GM18868 (cell line): ENCODE results near the gene CENPW.

ENCODE experiments used
- ATAC-seq: cut with Tn5 transposase; IDR thresholded peaks from one replicate; pipeline ENCODE4 v1.9.1; 2021; ENCODE audit warnings: mild to moderate bottlenecking, moderate library complexity; ENCODE audit not compliant: unreplicated experiment

The CENPW gene

DNA sequence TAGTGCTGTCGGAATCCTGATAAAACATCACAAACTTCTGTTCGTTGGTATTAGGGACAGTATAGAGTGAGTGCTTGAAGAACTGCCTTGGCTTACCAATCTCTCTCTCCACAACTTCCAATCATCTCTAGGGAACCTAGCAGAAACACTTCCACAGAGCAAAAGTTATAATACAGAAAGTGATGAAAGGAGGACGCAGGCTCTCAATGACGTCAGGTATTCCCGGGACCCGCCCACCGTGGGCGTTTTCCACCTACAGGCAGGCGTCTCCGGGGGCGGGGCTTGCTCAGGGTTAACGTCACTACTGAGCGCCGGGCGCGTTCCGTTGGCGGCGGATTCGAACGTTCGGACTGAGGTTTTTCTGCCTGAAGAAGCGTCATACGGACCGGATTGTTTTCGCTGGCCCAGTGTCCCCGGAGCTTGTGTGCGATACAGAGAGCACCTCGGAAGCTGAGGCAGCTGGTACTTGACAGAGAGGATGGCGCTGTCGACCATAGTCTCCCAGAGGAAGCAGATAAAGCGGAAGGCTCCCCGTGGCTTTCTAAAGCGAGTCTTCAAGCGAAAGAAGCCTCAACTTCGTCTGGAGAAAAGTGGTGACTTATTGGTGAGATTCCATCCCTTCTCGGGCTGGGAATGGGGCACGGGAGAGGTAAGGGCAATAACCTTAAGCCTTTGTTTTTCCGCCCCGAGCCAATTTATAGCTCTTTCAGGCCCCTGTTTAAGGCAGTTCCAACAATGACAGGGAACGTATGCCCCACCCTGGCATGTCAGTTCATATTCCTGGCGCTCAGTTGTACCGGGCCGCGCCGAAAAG lies at the start of gene CENPW:
TSS of gene CENPW (plus strand) at position 320 of the 814 bp plus-strand sequence. CDS start at position 479, 159 bp downstream.
- peak; percentile 91 for ATAC-seq

DNA sequence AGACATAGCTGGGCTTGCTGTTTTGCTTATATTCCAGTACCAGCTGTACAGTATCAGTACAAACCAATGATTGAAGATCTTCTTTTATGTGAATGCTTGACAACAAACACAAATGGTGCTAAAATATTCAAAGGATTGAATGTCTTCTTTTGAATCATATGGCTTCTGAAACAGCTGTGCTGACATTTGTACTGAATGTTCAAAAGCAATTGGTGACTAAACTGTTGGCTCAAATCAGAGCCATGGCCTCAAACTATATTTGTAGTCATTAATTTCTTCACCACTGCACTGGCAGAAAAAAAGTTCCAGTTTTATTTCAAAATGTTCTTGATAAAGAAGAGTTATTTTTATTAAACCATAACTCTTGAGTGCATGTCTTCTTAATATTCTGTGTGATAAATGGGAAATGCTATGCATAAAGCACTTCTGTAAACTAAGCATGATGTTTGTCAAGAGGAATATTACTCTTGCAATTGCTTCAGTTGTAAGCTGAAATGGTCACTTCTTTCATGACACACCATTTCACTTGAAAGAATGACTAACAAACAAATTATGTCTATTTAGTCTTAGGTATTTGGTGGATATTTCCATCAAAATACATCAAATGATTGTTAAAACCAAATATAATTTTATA lies 45.9 kb upstream of the CENPW start:
- ATAC-seq = no peak

DNA sequence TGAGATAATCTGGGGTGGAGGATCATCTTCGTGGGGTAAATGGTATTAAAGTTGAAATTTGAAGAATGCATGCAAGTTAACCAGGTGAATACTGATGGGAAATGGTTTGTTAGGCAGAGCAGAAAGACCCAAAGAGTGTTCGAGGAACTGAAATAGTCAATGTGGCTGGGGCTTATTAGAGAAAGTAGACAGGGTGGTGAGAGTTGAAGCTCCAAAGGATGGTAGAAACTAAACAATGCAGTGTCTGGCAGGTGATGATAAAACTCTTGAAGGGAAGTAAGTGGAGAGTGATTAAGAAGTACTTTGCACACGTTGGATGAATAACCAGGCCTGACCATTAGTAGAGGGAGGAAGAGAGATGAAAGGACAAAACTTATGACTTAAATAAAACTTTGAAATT lies 39.8 kb upstream of the CENPW start:
- ATAC-seq = peak; percentile 48

DNA sequence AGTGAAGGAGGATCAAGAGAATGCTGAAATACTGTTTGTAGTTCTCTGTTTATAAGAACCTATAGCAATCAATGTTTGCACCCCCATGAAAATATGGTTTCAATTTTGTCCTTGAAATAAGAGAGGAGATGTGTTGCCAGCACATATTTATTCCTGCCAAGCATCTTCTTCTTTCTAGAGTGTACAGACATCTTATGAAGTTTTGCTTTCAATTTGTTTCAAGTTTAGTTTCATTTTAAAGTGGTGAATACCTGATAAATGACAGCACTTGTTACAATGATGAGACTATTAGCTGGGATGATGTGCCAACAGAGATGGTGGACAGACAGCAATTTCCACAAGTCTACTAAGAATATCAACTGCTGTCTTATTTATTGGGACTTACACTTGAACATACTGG lies 39.2 kb upstream of the CENPW start:
- peak; percentile 84 for ATAC-seq

DNA sequence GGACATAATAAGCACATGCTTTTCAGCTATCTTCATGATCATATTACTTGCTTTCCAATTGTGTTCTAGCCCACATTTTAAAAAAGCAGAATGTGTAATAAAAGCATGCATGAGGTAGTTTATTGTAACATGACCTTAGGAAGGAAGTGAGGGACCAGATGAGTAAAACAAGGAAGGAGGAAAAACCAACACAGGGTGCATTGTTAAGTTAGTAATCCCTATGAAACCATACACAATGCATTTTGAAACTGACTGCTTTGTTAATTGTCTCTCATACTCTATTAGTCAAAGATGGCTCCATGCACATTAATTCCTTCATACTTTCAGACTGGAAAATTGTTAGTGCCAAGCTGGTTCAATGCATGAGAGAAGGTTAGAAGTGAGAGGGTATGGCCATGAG lies 37.7 kb upstream of the CENPW start:
- no peak for ATAC-seq

DNA sequence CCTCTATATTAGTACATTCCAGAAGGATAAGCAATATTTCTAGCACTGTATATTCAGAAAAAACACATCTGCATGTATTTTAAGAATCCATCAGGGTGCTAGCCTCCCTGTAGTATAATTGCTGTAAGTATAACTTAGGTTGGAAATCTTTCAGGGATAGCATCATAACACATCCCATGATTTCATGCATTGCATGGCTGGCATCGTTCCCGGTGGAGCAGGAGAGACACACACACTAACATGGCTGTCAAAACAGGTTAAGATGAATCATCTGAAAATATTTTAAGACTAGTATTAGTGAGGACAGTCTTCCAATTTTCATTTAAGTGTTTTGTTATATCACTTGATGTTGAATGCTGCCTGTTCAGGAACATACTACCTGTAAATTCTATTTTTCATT lies 32.1 kb upstream of the CENPW start:
- no peak for ATAC-seq

DNA sequence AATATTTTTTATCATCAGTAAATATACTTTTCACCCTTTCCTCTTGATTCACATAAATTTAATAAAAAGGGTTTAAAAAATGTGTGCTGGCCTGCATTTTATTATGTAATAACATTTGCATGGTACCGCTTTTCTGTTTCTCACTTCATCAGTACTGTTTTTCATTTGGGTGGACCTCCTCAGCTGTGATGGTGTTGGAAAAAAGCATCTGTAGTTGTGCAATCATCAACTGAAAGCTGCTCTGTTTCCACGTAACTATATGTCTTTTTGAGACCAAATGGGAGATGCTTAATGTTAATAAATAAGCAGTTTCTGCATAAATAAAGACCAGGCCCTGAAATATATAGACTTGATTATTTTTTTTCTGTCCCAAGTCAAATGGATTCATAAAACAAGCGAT lies 31.6 kb upstream of the CENPW start:
- ATAC-seq = no peak

DNA sequence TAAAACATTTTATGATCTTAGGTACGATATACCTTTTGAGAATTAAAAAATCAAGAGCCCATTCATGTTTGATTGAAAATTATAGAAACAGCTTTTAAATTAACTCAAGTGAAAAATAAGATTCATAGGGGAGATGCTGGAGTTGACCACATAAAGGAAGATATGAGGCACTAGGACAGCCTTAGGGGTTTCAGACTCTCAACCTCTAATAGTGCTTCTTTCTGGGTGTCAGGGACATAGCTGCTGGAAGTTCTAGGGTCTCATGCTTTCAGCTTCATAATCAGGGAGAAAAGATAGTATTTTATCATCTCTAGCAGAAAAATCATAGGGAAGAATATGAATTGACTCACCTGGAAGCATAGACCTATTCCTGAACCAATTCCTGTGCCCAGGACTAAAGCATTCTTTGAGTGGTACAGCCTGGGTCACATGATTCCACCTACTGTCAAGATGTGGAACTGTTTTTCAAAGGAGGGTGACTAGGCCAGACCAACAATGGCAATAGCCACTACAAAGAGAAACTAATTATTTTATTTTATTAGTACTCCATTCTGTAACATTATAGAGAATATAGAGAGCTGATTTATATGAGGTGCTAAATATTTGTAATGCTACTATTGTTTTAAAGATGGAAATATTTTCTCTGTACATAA lies 27.8 kb upstream of the CENPW start:
- ATAC-seq = peak; percentile 98

DNA sequence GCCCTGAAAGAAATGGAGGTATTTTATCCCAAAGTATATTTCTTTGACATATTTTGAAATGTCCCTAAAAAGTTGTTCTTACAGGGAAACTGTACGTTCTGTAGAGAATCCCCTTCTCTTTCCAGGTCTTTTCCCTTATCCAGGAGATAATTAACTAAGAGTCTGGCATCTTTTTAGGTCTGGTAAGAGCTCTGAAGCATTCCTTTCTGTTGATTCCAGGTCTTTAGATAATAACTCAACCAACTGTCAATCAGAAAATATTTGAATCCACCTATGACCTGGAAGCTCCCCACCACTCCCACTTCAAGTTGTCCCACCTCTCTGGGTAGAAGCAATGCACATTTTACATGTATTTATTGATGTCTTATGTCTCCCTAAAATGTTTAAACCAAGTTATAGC lies 26.0 kb upstream of the CENPW start:
- ATAC-seq = no peak

DNA sequence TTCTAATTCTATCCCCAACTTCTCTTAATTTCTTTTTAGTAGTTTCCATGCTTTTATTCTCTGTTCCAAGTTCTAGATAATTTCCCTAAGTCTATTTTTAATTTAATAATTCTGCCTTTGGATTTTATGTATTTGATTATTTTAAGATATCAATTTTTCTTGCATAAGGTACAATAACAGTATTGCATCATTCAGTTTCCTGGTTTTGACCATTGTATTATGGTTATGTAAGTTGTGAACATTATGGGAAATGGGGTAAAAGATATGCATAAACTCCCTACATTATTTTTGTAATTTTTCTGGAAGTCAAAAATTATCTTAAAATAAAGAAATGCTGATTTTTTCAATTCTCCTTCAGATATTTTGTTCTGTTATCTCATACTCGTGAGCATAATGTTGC lies 21.1 kb upstream of the CENPW start:
- ATAC-seq = no peak

DNA sequence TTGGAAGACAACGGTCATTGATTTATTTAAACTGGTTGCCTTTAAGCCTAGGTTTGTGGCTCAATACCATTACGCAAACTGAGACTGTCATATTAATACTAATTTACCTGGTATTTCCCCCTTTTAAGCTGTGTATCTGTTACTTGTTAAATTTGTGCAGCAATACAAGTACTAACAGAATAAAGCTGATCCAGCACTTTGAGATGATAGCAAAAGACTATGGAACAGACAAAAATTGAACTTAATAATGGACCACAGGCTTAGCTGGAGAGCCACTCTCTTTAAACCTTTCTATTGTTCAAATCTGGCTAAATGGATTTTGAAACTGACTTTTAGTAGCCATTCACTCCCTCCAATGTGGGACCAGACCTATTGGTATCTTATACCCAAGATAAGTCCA lies 6.2 kb upstream of the CENPW start:
- ATAC-seq = no peak

DNA sequence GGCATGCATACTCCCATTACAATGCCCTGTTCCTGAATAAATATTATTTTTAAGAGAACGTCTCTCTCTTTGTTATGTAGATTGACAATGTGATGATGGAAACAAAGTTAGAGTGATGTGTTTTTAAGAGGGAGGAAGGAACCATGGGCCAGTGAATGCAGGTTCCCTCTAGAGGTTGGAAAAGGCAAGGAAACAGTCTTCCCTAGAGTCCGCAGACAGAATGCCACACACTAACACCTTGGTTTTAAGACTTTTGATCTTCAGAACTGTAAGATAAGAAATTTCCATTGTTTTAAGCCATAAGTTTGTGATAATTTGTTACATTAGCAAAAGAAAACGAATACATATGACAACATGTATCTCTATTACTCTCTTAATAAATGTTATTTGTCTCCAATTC lies 4.7 kb upstream of the CENPW start:
- ATAC-seq = no peak

DNA sequence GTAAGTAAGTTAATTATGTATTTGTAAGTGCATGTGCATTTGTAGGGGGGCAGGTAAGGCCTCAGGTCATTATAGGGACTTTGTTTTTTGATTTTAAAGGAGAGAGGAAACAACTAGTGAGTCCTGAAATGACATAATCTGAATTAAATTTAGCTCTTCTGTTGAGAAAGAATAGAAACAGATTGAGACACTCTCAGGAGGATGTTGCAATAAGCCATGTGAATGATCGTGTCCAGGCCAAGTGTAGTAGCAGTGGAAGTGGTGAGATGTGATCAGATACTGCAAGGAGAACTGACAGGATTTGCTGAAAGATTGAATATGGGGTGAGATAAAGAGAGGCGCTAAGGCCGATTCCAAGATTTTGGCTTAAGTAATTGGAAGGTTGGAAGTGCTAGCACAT lies 2.6 kb upstream of the CENPW start:
- no peak for ATAC-seq

DNA sequence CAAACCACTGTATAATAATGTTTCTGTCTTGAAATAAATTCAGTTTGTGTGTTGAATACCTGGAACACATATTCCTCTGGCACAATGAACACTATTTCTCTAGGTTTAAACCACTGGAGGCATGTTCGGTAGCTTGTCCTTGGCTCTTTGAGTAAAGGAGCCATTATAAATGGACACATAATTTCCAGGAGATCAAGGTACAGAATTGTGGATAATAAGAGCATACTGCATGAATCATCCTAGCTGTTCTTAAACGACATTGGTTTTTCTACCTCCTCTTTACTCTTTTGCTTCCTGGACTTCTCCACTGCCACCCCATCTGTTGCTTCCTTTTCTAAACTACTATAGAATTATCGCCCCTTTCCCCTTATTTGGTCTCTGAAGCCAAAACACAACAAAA lies 1.2 kb downstream of the CENPW start:
- ATAC-seq = no peak

DNA sequence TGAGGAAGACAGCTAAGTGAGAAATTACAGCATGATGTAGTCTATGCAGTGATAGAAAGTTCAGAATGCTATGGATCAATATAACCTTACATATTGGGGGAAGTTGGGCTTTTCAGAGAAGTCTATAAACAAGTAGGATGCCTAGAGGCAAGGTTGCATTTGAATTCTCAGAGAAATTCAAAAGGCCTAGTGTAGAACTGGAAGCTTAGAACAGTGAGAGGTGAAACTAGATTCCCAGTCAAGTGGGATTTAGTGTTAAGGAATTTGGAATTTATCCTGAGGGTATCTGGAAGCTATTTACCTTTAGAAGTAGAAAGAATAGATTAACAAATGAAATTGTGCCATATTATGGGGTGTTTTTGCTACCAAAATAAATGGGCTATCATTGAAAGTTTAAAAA lies 4.3 kb downstream of the CENPW start:
- no peak for ATAC-seq

DNA sequence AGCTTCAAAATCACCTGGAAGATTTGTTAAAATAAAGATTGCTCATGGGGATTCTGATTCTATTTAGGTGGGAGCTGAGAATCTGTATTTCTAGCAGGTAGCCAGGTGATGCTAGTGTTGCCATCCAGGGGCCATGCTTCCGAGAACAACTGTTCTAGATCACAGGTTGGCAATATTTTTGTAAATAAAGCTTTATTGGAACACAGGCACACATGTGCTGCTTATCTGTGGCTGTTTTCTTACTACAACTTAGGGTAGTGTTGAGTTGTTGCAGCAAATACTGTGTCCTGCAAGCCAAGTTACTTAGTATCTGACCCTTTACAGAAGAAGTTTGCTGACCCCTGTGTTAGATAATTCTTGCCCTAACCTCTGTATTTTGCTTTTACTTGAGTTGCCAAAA lies 12.0 kb downstream of the CENPW start:
- ATAC-seq = no peak

DNA sequence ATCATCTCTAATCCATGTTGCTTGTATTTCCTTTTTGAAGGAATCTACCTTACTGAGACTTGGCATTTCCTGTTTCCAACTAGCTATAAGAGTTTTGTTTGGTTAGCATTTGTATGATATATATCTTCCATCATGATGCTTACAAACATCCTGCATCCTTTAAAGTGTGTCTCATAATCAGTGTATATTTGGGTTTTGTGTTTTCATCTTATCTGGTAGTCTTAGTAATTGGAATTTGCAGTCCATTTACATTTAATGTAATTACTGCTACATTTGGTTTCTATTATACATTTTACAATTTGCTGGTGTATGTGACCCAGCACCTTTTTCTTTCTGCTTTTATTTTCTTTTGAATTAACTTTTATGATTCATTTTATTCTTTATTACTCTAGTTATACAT lies 12.6 kb downstream of the CENPW start:
- ATAC-seq = no peak

DNA sequence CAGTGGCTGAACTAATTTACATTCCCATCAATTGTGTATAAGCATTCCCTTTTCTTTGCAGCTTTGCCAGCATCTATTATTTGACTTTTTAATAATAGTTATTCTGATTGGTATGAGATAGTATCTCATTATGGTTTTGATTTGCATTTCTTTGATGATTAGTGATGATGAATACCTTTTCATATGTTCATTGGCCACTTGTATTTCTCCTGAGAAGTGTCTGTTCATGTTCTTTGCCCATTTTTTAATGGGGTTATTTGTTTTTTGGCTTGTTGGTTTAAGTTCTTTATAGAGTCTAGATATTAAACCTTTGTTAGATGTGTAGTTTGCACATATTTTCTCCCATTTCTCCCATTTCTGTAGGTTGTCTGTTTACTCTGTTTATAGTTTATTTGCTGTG lies 16.6 kb downstream of the CENPW start:
- ATAC-seq = no peak

DNA sequence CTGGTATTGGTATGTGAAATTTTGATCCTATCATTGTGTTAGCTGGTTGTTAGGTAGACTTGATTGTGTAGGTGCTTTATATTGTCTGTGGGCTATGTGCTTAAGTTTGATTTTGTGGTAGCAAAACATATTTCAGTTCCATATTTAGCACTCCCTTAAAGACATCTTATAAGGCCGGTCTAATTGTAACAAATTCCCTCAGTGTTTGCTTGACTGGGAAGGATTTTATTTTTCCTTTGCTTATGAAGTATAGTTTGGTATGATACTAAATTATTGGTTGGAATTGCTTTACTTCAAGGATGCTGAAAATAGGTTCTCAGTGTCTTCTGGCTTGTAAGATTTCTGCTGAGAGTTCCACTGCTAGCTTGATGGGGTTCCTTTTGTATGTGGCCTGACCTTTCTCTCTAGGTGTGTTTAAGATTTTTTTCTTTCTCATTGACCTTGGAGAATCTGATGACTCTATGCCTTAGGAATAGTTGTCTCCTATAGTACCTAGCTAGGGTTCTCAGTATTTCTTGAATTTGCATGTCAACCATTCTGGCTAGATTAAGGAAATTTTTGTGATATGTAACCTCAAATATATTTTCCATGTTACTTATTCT lies 20.1 kb downstream of the CENPW start:
- ATAC-seq = no peak

DNA sequence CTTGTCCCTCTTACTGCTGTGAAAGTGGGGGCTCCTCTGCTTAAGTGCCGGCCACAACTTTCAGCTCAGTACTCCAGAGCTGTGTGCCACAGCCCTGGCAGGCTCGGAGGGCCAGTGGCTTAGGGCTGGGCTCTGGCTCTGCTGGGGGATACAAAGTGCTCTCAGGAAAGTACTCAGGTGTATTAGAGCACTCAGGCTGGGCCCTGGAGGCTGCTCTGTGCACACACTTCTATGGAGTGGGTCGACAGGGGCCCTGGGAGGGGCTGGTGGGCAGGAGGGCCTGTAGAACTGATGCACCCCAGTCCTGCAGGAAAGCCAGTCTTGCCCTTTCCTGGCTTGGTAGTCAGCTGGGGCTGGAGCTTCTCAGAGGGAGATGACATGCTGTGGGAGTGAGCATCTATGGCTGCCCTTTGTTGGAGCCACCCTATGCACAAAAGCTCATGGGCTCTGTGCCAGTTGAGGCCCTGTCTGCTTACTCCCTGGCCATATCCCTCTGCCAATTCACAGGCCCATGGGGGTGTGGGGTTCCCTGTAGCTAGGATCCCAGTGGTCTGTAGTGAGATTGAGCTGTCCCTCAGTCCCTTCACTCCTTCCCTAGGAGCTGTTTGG lies 22.0 kb downstream of the CENPW start:
- ATAC-seq = no peak

DNA sequence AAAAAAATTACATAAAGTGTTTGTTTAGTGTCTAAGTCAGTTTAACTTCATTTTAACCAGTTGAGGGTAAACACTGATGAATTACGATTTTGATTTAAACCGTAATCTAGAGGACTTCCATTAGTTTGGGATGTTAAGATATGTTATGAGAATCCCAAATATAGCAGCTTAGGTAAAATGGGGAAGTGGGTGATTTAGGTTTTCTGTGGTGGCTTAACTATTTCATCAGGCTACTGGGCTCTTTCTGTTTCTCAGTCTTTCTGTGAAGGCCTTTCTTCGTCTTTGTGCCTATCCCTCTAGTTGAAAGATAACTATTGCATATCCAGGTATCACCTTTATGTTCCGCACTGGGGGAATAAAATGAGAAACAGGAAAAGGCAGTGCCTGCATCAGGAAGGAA lies 27.9 kb downstream of the CENPW start:
- peak; percentile 45 for ATAC-seq
